Renal cortical epithelial cell (primary cell): Measurements from ENCODE around the gene VRTN. TPM values are rescaled to one million over a fixed set of nuclear protein-coding genes. Genes with fewer than 3 reads are reported as not detected.

Source experiments
- DNase-seq: peaks from one replicate; pipeline ENCODE4 v3.0.0-alpha.2; 2011; ENCODE audit warnings: low read depth
- total RNA-seq: library from RNA; depleted of rRNA; stranded (reverse); fragments of >200 nt; gene quantifications from 2 replicates; pipeline ENCODE4 v1.2.3, GENCODE V29; 2014

Gene VRTN
- total RNA-seq, 1 donor from 2014 or later: not detected

DNA sequence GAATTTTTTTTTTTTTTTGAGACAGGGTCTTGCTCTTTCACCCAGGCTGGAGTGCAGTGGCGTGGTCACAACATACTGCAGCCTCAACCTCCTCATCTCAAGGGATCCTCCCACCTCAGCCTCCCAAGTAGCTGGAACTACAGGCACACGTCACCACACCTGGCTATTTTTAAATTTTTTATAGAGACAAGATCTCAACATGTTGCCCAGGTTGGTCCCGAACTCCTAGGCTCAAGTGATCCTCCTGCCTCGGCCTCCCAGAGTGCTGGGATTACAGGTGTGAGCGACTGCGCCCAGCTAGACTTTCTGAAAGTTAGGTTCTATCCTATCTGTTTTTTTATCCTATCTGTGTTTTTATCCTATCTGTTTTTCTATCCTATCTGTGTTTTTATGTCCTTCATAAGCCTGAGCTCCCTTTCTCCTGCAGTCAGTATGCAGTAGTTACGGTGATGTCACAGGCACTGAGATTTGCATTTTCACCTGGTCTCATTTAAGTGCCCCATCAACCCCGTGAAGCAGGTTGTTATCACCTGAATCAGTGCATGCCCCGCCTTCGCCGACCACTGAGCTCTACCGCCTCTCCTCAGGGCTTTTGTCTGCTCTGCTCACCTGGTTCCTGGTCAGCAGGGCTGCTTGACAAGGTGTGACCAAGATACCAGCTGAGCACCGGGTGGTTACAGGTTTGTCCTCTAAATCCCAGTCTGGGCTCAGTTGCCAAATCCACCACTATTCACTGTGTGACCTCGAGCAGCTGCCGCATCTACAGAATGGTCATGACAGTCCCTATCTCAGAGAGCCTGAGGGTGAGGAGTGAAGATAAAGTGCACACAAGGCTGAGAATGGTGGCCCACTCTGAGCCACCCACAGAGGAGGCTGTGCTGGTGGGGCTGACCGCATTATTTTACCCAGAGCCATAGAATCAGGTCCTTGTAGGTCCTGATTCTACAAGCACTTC, 44.6 kb downstream of the VRTN start:
- DNase-seq: no peak

DNA sequence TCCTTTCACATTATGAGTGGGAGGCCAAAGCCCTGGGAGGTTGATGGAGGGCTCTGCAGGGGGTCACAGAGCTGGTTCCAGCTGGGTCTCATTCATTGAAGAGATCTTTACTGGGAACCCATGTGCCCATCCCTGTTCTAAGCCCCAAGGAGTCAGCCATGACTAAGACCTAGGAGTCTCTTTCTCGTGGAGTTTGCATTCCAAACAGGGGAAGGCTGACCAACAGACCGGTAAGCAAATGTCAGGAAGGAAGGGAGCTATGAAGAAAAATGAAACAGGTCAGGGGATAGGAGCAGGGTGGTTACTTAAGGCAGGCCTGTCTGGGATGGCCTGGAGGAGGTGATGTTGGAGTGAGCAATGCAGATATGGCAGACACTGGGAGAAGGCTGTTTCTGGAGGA, 46.3 kb downstream of the VRTN start:
- DNase-seq: peak; percentile 40

DNA sequence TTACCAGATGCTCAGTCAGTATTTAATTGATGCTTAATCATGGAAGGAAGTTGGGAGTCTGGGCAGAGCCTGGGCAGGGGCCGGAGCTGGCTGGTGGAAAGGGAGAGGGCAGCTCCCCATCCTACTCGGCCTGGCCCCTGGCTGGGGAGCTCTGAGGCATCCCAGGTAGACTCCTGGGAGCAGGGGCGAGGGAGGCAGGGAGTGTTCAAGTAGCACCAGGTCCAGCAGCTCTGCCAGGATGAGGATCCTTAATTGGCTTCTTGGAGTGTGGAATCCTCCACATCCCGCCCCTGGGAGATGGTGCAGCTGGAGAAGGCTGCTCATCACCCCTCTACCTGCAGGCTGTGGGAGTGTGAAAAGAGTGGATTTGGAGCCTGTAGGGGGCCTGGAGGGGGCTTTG, 46.8 kb downstream of the VRTN start:
- DNase-seq: no peak

DNA sequence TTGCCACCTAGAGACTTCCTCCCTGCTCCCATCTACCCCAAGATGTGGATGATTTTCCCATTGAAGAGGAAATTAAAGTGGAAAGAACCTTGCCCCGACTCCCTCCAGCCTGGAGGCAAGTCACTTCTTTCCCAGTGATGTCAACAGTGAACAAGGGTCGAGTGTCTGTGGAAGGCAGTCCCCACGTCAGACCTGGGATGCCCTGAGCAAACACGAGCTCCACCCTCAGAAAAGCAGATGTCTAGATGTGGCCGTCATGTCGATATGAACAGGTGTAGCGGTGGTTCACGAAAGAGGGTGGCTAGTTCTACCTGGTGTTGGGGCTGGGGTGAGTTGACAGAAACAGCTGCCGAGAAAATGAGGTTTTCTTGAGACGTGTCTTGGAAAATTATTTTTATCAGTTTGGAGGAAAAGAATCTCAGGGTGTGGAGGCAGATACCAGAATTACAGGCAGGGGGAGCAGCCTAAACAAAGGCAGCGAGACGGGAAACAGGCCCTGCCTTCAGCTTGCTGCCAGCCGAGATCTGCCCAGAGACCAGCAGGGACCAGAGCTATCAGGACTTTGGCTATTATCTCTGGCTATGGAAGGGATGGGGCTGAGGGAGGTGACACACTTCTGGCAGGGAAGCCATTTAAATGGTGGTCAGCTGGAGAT, 51.9 kb downstream of the VRTN start:
- no peak for DNase-seq

DNA sequence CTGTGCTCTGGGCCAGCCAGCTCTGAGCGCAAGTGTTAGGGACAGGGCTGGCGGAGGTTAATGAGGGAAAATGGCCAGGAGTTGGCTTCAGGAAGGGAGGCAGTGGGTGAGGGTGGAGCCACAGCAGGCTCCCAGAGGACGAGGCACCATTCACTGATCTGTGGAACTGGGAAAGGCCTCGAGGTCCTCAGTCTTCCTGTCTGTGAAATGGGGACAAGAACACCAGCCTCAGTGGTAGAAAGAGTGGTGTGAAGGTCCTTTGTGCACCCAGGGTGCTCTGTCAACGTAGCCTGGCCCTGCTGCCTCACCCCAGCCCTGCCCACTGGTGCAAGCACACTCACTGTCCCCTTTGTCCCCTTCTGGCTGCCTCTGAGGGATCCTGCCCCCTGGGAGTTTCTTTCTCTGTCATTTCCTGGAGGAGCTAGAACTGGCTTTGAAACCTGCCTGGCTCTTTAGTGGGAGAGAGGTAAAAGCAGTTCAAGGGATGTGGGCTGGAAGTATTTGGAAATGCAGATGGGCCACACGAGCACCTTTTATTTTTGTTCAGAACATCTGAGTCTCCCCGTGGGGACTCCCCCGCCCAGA, 52.7 kb downstream of the VRTN start:
- DNase-seq: no peak

DNA sequence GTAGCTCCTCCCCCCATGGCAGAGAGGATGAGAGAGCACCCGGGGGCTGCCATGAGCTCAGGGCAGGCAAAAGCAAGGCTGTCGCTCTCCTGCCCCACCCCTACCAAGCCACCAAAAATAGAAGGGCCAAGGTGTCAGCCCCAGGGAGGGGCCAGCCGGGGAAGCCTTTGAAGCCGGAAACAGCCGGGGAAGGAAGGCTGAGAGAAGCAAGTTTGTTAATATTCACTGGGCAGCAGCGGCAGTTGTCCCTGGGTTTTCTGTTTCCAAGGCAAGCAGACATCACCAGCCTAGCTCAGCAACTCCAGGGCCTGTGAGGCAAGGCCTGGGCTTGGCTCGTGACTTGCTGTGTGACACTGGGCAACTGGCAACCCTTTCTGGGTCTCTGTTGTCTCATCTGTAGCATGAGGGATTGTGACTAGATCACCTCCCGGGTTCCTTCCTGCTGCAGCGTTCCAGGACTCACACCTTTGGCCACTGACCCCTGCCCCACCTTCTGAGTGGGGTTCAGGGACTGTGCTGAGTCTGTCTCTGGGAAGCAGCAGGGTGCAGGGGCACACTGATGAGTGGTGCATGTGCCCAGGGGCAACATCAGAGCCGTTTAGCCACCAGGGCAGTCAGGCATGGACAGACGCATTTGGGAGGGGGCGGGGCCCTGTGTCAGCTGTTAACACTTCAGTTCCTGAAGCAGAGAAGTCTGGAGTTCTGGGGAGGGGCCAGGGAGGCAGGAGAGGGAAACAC, 53.4 kb downstream of the VRTN start:
- DNase-seq: peak; percentile 35

DNA sequence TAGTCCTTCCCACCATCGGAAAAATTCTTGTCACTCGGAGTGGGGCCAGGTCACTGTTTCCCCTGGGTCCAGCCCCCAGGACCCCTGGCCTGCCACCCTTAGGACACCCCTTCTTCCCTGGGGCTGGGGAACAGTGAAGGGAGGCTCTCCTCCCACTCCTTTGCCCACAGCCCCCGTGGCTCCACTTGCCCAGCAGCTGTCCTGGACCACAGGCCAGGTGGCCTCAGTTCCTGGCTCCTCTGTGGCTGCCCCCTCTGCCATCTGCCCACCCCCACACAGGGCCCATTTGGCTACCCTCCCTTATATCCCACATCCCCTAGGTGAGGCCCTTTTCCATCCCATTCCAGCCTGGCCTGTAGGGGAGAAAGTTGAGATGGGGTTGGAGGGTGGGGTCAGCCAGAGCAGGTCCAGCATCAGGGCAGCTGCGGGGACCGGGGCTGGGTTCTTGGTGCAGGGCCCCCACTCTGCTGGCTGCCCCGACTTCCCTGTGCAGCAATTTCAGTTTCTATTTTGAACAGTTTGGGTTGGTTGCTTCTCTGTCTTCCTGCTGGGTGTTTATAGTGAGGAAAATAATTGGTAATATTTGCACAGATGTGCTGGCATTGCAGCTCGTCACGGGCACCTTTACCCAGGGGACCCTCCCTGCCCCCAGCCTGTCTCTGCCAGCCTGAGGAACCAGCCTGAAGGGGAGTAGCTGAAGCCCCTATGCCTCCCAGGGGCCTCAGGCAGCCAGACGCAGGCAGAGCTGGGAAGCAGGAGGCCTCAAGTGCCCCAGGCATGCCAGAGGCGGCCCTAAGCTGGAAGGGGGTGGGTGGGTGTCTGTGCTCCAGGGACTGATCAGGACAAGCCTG, 54.4 kb downstream of the VRTN start:
- no peak for DNase-seq

DNA sequence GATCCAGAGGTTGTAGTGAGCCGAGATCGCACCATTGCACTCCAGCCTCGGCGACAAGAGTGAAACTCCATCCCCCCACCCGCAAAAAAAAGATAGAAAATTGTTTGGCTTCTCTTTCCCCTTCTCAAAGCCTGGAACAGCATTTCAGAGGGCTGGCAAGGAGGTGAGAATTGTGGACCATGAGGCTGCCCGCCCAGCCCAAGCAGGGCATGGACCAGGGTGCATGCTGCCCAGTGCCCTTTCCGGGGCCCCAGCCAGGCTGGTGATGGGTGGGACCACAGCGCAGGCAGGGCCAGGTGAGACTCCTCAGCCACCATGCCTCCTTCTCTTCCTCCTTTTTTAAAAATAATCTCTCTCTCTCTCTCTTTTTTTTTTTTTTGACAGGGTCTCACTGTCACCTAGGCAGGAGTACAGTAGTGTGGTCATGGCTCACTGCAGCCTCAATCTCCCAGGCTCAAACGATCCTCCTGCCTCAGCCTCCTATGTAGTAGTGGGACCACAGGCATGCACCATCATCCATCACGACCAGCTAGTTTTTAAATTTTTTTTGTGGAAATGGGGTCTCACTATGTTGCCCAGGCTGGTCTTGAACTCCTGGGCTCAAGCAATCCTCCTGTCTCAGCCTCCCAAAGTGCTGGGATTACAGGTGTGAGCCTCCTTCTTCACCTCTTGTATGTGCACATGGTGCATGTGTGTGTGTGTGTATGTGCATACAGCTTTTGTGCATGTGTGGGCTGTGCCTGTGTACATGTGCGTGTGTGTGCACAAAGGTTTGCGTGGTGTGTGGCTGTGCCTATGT, 55.5 kb downstream of the VRTN start:
- DNase-seq: no peak

DNA sequence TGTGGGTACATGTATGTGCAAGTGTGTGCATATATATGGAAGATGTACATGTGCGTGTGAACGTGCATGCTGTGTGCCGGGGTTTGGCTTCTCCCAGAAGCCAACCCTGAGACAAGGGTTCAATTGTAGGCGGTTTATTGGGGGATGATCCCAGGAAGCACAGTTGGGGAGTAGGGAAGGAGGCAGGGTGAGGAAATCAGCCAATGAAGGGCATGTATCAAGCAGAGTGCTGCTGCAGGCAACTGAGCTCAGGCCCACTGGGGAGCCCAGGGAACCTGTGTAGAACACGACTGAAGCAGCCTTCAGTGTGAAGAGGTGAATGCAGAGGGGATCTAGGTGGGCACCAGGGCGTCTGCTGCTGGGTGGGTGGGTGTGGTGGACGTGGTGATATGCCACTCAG, 56.2 kb downstream of the VRTN start:
- no peak for DNase-seq

DNA sequence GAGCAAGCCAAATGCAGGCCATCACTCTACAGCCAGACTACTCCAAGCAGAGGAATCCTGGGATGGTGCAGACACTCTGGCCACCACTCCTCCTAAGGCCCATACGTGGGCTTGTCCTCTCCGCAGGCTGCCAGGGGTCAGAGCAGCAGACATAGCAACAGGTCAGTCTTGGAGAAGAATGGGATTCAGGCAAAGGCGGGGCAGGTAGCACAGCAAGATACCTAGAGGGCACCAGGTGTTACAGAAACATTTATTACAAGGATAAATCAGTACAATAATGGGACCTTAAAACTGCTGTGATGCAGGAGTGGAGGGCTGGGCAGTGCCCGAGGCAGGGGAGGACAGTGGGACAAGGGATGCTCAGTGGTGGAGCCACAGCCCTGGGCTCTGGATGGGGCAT, 57.4 kb downstream of the VRTN start:
- no peak for DNase-seq

DNA sequence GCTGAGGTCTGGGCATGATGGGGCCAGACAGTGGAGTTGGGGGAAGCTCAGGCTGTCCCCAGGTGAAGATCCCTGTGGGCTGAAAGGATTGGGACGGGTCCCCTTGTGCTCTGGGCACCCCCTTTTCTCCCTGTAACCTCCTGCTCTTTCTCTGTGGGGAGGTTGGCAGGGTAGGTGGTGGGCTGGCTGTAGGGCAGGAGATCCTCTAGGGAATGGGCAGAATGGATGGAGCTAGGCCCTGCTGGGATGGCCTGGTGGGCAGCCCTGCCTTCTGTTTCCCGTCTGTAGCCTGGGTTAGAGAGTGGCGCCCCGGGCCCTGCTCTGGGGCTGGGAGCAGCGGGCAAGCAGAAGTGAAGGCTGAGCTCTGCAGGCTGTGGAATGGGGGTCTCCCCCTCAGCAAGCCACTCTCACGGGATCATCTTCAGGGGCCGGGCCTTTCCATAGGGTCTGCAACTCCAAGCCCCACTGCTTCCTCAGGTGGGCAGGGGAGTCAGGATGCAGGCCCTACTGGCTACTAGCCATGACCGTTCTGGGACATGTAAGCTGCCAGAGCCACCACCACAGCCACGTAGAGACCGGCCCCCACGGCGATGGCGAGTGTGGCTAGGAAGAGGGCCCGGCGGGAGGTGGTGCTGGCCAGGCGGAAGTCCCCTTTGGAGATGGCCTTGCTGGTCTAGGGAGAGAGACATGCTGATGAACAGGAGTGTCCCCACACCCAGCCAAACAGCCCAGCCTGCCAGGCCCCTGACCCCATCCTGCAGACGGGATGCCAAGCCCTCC, 58.9 kb downstream of the VRTN start:
- DNase-seq: no peak

DNA sequence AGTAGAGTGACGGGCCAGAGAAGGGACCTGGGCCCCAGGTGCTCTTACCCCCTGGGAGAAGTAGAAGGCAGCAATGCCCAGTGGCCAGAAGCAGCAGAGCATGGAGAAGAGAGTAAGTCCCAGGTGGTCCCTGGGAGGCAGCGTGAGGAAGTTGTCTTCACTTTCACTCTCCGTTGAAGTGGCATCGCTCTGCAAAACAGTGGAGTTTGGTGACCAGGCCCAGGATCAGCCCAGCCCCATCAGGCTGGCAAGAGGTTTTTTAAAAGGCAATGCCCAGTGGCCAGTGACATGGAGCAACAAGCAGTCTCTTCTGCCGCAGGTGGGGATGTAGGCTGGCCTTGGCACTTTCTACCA, 59.5 kb downstream of the VRTN start:
- no peak for DNase-seq

DNA sequence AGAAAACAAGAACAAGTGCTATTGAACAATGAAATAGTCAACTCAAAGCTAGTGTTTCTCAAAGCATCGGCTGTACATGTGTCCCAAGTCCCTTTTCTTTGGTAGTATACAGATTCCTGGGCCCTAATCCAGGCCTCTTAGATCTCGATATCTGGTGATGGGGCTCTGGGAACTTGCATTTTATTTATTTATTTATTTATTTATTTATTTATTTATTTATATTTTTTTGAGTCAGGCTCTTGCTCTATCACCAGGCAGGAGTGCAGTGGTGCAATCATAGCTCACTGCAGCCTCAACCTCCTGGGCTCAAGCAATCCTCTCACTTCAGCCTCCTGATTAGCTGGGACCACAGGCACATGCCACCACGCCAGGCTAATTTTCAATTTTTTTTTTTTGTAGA, 60.6 kb downstream of the VRTN start:
- peak; percentile 4 for DNase-seq

DNA sequence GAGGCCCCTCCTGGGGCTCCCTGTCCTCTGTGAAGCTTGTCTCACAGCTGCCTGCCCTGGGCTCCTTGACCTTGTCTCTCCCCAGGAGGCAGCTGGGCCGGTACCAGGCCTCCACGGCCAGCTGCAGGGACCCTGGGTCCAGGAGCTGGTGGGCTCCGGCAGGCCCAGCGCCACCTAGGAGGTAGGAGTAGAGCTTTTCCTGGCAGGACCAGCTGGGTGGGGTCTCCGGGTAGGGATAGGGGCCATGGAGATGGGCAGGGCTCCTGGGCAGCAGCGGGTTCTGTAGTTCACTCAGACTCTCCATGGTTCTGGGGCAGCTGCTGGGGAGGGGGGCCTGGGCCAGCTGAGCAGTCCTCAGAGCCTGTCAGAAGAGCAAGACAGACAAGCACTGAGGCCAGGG, 61.2 kb downstream of the VRTN start:
- DNase-seq: no peak

Other genes starting within 250 kb of the VRTN start
- gene VSX2, start 109.0 kb upstream of the VRTN start, total RNA-seq: not detected in 2 replicates
- gene ABCD4, start 45.5 kb upstream of the VRTN start, total RNA-seq: 36.5 and 55.6 TPM in 2 replicates
- gene SYNDIG1L, start 77.7 kb downstream of the VRTN start, total RNA-seq: not detected in 2 replicates
- 209 and 247 TPM in 2 replicates for gene NPC2, start 144.8 kb downstream of the VRTN start, total RNA-seq
- 14.9 and 15.5 TPM in 2 replicates for gene ISCA2, start 145.3 kb downstream of the VRTN start, total RNA-seq